ENCODE results near the gene CXXC4. TPM values are rescaled to one million over a fixed set of nuclear protein-coding genes. Genes with fewer than 3 reads are reported as not detected.

Gene CXXC4
- total RNA-seq, 1 experiment from 2014 or later = 0.54 TPM

DNA sequence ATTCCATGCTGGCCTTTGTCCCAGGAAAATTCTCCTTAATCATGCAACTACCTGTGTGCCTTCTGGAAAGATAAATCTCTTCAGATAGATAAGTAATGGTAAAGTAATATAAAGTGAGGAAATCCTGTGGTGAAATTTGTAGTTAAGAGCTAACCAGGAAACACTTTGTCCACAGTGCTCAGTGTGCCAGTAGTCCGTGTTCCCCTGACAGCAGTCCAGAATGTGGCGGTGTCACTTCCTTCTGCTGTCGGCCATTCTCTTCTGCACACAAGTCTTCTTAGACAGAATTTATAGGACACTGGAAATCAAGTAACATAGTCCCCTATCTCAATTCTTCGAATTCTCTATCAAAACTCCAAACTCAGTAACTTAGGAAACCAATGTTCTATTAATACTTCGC, 5.7 kb upstream of the CXXC4 start:
- Histone ChIP-seq H4K20me1 (ENCODE audit: insufficient read depth) (no peaks in the 10 kb centered on the region), H3K36me3 (ENCODE audit: control insufficient read depth in 1 of 2, insufficient read depth in 2 of 2, low read length in 2 of 2) (no peaks in the 10 kb centered on the region), H2AFZ (ENCODE audit: low read depth, low read length, poor library complexity, severe bottlenecking) (no peak overlapping the region), H3K4me3 (replicated peaks in 1 of 2; ENCODE audit: low read depth in 1 of 2, low read length in 2 of 2) (no peak overlapping the region), H3K79me2 (ENCODE audit: insufficient read depth, low read length) (no peaks in the 10 kb centered on the region), H3K9me3 (ENCODE audit: control insufficient read depth in 1 of 2, insufficient read depth in 1 of 2, low read depth in 1 of 2, low read length in 2 of 2) (no peaks in the 10 kb centered on the region), H3K27ac (ENCODE audit: low read depth, low read length) (no peak overlapping the region), H3K4me2 (ENCODE audit: low read length) (no peak overlapping the region), H3K27me3 (ENCODE audit: insufficient read depth, low read length) (no peaks in the 10 kb centered on the region), H3K9ac (ENCODE audit: low read length) (no peak overlapping the region), H3K9me2 (ENCODE audit: insufficient read depth) (no peaks in the 10 kb centered on the region), H3K4me1 (ENCODE audit: control insufficient read depth in 1 of 2, insufficient read depth in 2 of 2, low read length in 2 of 2) (peaks cover 4 to 9% of the 10 kb centered on the region in 2 experiments)
- POLR2A ChIA-PET = no interaction called here
- CTCF ChIA-PET = no interaction called here
- intact Hi-C loops (cut with micrococcal nuclease) = no loop called here
- ATAC-seq = no peak
- no peak for DNase-seq (ENCODE audit: low read depth, low spot score)
- RAD21 ChIA-PET (ENCODE audit: low non-redundant PET in 1 of 2, low total read pairs in 2 of 2, uncharacterized antibody in 2 of 2, unreplicated experiment in 2 of 2) = no interaction called here
- no peak for TF ChIP-seq POLR2AphosphoS5 (IDR thresholded peaks at IDR 0.05; ENCODE audit: low read depth, low read length)
- no peak for TF ChIP-seq EZH2 (IDR thresholded peaks at IDR 0.05)
- TF ChIP-seq ATF3 (IDR thresholded peaks at IDR 0.05) = no peak
- TF ChIP-seq POLR2A (IDR thresholded peaks at IDR 0.05; ENCODE audit: borderline replicate concordance, extremely low read depth, insufficient read depth, insufficient read length) = no peak
- TF ChIP-seq CEBPB (IDR thresholded peaks at IDR 0.05; ENCODE audit: low read depth) = no peak
- no peak for TF ChIP-seq EGR1 (IDR thresholded peaks at IDR 0.05; ENCODE audit: low read depth)
- TF ChIP-seq, protein P1, sequence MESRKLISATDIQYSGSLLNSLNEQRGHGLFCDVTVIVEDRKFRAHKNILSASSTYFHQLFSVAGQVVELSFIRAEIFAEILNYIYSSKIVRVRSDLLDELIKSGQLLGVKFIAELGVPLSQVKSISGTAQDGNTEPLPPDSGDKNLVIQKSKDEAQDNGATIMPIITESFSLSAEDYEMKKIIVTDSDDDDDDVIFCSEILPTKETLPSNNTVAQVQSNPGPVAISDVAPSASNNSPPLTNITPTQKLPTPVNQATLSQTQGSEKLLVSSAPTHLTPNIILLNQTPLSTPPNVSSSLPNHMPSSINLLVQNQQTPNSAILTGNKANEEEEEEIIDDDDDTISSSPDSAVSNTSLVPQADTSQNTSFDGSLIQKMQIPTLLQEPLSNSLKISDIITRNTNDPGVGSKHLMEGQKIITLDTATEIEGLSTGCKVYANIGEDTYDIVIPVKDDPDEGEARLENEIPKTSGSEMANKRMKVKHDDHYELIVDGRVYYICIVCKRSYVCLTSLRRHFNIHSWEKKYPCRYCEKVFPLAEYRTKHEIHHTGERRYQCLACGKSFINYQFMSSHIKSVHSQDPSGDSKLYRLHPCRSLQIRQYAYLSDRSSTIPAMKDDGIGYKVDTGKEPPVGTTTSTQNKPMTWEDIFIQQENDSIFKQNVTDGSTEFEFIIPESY (IDR thresholded peaks at IDR 0.05; ENCODE audit: extremely low read depth, insufficient replicate concordance, low read length) = no peak
- no peak for TF ChIP-seq SP1 (IDR thresholded peaks at IDR 0.05; ENCODE audit: low read depth)
- TF ChIP-seq SRF (IDR thresholded peaks at IDR 0.05; ENCODE audit: low read depth) = no peak
- TF ChIP-seq ZNF274 (IDR thresholded peaks at IDR 0.05; ENCODE audit: low read depth, low read length) = no peak
- no peak for TF ChIP-seq JUND (IDR thresholded peaks at IDR 0.05)
- no peak for TF ChIP-seq ZFX (IDR thresholded peaks at IDR 0.05)
- no peak for TF ChIP-seq SIN3A (IDR thresholded peaks at IDR 0.05; ENCODE audit: low read depth)
- no peak for TF ChIP-seq YY1 (IDR thresholded peaks at IDR 0.05; ENCODE audit: extremely low read depth, insufficient replicate concordance, low read depth, low read length)
- no peak for TF ChIP-seq CBX3 (IDR thresholded peaks at IDR 0.05; ENCODE audit: low read depth)
- TF ChIP-seq FOSL1 (IDR thresholded peaks at IDR 0.05; ENCODE audit: low read depth) = no peak
- no TSS peak for BruUV-seq (replicated peaks)

Measured in HCT116 (cell line).